Lung (tissue), 12 donors: ENCODE data around the gene PPIL1. TPM values are rescaled to one million over a fixed set of nuclear protein-coding genes. Genes with fewer than 3 reads are reported as not detected.

Experiments used
- ATAC-seq: fragments of 200-7000 bp; cut with Tn5 transposase; one replicate; pipeline ENCODE4 v1.9.1; 2020; ENCODE audit warnings: moderate number of reproducible peaks; ENCODE audit not compliant: insufficient read depth, low FRiP score
- DNase-seq, 3 donors: peaks; one replicate each; pipeline ENCODE4 v3.0.0-alpha.2; 2013 to 2017
- H3K27ac ChIP-seq, 2 donors: one replicate each; pipeline ENCODE4 v1.5.1; 2013; ENCODE audit warnings: mild to moderate bottlenecking in 2 of 2, moderate library complexity in 2 of 2, control low read depth in 1 of 2, inconsistent platforms in 1 of 2, low read depth in 1 of 2, low read length in 1 of 2
- H3K27me3 ChIP-seq, 3 donors: one replicate each; pipeline ENCODE4 v1.5.1; 2013; ENCODE audit warnings: low read length in 2 of 3; ENCODE audit not compliant: control insufficient read depth in 3 of 3, insufficient read depth in 3 of 3
- H3K36me3 ChIP-seq, 4 donors: one replicate each; pipeline ENCODE4 v1.5.1; 2013; ENCODE audit warnings: low read length in 4 of 4, mild to moderate bottlenecking in 1 of 4, moderate library complexity in 1 of 4; ENCODE audit not compliant: control insufficient read depth in 4 of 4, insufficient read depth in 4 of 4
- H3K4me1 ChIP-seq, 5 donors: one replicate each; pipeline ENCODE4 v1.5.1; 2013; ENCODE audit warnings: low read length in 5 of 5, mild to moderate bottlenecking in 2 of 5, moderate library complexity in 1 of 5; ENCODE audit not compliant: control insufficient read depth in 5 of 5, insufficient read depth in 5 of 5
- H3K4me3 ChIP-seq: one replicate; pipeline ENCODE4 v1.5.1; 2013; ENCODE audit warnings: mild to moderate bottlenecking, control low read depth, moderate library complexity
- H3K9ac ChIP-seq, 2 donors: one replicate each; pipeline ENCODE4 v1.5.1; 2013; ENCODE audit warnings: low read length in 2 of 2, control low read depth in 1 of 2; ENCODE audit not compliant: insufficient read depth in 1 of 2
- H3K9me3 ChIP-seq, 4 donors: one replicate each; pipeline ENCODE4 v1.5.1; 2013; ENCODE audit warnings: low read length in 3 of 4, mild to moderate bottlenecking in 1 of 4, moderate library complexity in 1 of 4; ENCODE audit not compliant: control insufficient read depth in 4 of 4, insufficient read depth in 3 of 4
- CTCF ChIP-seq: IDR thresholded peaks from 2 replicates; pipeline ENCODE4 v1.5.1; 2012; ENCODE audit warnings: mild to moderate bottlenecking; ENCODE audit errors: control extremely low read depth, extremely low read depth
- WGBS, 2 donors: extraction: QIAGEN DNeasy Blood & Tissue Kit; methylation state at CpG; one replicate each; pipeline ENCODE4 v1.1.7; 2013; 5-methylcytosine and 5-hydroxymethylcytosine counted together
- polyA plus RNA-seq, 2 donors: library from polyadenylated mRNA; stranded (reverse); fragments of 200-250 nt; gene quantifications; one replicate each; pipeline ENCODE4 v1.2.1, GENCODE V29; 2013
- total RNA-seq, 2 donors: library from RNA; depleted of rRNA in 1 of 2; stranded (reverse); fragments of >200 nt in 1 of 2; gene quantifications; one replicate each; pipeline ENCODE4 v1.2.1, GENCODE V29; 2014 to 2021
- donor health status: control.
- donor health status: control.
- donor health status: Bipolar disorder and iron deficiency.
- donor health status: healthy.
- donor health status: DM: yes; HTN: yes; CAD: no.

Gene PPIL1
- total and polyA plus RNA-seq, 4 donors = 12.3 to 30.2 (median 20.1) TPM

GRCh38 chr6:36844232-36845170, 30.1 kb downstream of the PPIL1 start:
- peaks cover 0 to 24% (median 9%) of the 10 kb centered on the region in 5 donors for H3K4me1 ChIP-seq
- H3K27ac ChIP-seq = peak overlapping the region in 1 of 2 donors; percentile 70
- no peak overlapping the region for H3K9ac ChIP-seq
- no peaks in the 10 kb centered on the region for H3K36me3 ChIP-seq
- H3K27me3 ChIP-seq = peaks cover 0 to 11% (median 0%) of the 10 kb centered on the region in 3 donors
- 79 to 85% methylated on average over 19 of the region's 19 CpGs for WGBS, 2 donors
- TF ChIP-seq CTCF = no peak
- no peak overlapping the region for H3K4me3 ChIP-seq
- ATAC-seq (no peak), DNase-seq (no peak)
- H3K9me3 ChIP-seq = no peaks in the 10 kb centered on the region

GRCh38 chr6:36843170-36843569, 31.4 kb downstream of the PPIL1 start:
- ATAC-seq (no peak), DNase-seq (no peak)
- Histone ChIP-seq H3K27ac (peak overlapping the region in 1 of 2 donors; percentile 70), H3K9ac (no peak overlapping the region), H3K27me3 (peaks cover 0 to 20% (median 0%) of the 10 kb centered on the region in 3 donors), H3K36me3 (no peaks in the 10 kb centered on the region), H3K9me3 (no peaks in the 10 kb centered on the region), H3K4me1 (peaks cover 0 to 20% (median 15%) of the 10 kb centered on the region in 5 donors), H3K4me3 (no peak overlapping the region)
- no peak for TF ChIP-seq CTCF
- WGBS, 2 donors = 94 to 95% methylated on average over 4 of the region's 4 CpGs

GRCh38 chr6:36841756-36842155, 32.8 kb downstream of the PPIL1 start:
- TF ChIP-seq CTCF = no peak
- H3K27ac ChIP-seq = no peak overlapping the region
- peaks cover 0 to 24% (median 0%) of the 10 kb centered on the region in 3 donors for H3K27me3 ChIP-seq
- 75 to 92% methylated on average over 2 of the region's 2 CpGs for WGBS, 2 donors
- H3K9ac ChIP-seq = no peak overlapping the region
- no peak for ATAC-seq
- no peak overlapping the region for H3K4me3 ChIP-seq
- H3K4me1 ChIP-seq = peaks cover 0 to 20% (median 15%) of the 10 kb centered on the region in 5 donors
- DNase-seq = no peak
- no peaks in the 10 kb centered on the region for H3K36me3 ChIP-seq
- H3K9me3 ChIP-seq = no peaks in the 10 kb centered on the region
